Gastrocnemius medialis (tissue), 4 donors: ENCODE results near the gene CDKN2AIP.

Source experiments
- CTCF ChIP-seq, 5 experiments: fragments of 450-650 bp in 3 of 5; fragments of 200-600 bp in 2 of 5; sonication (generic) in 2 of 5; IDR thresholded peaks in 4 of 5; conservative IDR thresholded peaks in 1 of 5; 1 replicate in 4 of 5; 2 replicates in 1 of 5; pipeline ENCODE4 v1.5.1; 2016 to 2019; ENCODE audit warnings: antibody characterized with exemption in 5 of 5, mild to moderate bottlenecking in 3 of 5, moderate library complexity in 3 of 5
- POLR2A ChIP-seq, 2 donors: fragments of 450-650 bp; IDR thresholded peaks; one replicate each; pipeline ENCODE4 v1.6.1; 2017; ENCODE audit warnings: antibody characterized with exemption in 2 of 2, mild to moderate bottlenecking in 2 of 2, moderate library complexity in 2 of 2

DNA sequence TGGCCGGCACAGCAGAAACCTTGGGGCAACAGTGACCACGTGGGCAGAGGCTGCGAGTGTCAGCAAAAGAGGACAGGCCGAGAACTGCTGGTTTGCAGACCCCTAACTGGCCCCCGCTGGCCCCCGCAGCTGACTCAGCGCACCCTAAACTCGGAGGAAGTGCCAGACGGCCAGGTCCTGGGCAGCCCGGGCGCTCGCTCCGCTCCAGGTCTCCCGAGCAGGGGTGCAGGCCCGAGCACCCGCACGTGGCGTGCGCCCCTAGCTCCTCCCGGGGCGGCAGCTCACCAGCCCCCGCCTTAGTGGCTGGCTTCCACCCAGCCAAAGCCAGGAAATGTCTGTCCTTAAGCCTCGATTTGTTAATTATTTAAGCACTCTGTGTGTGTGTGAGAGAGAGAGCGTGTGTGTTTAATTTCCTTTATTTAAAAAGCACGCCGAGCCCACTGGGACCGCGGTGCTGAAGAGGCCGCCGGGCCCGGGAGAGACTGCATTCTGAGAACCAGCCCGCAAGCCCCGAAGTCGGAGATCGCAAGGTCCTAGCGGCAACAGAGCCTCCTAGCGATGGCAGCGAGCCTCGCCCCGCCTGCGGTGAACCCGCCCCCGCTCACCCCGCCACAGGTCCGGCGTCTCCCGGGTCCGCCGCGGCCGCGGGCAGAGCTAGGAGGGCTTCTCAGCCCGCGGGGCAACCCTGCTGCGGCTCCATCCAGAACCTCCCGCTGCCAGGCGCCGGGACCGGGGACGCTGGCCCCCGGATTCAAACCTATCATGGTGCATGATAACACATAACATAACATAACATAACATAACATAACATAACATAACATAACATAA is 45.9 kb upstream of the CDKN2AIP start:
- peak in 3 of 5 experiments; percentile 25 to 45 (median 28) for TF ChIP-seq CTCF (IDR thresholded peaks at IDR 0.05 in 4 of 5, conservative IDR thresholded peaks at IDR 0.05 in 1 of 5)
- no peak for TF ChIP-seq POLR2A (IDR thresholded peaks at IDR 0.05)
